Stimulated activated CD8-positive, alpha-beta memory T cell treated with anti-CD3 and anti-CD28 coated beads, Interleukin-7, amount 100 ng/mL, for 4 hours (primary cell): ENCODE measurements around the gene PDCD2L.
"Not testable (repeated sequence)": the region's sequence is repeated elsewhere in the genome, so short reads cannot be mapped to it uniquely, and the experiment has no call there.

Experiments used
- DNase-seq, 2 donors: peaks; one replicate each; pipeline ENCODE4 v3.0.0-alpha.2; 2020; ENCODE audit warnings: low read depth in 2 of 2

The PDCD2L gene

GRCh38 chr19:34373601-34374288 is 30.5 kb upstream of the PDCD2L start:
- no peak for DNase-seq

- DNase-seq = no peak
These were observed 28.6 kb upstream of the PDCD2L start for GRCh38 chr19:34375598-34375997.

GRCh38 chr19:34380639-34381241 is 23.5 kb upstream of the PDCD2L start:
- DNase-seq = no peak

GRCh38 chr19:34381399-34382251 is 22.6 kb upstream of the PDCD2L start:
- no peak for DNase-seq

- no peak for DNase-seq
These were observed 21.7 kb upstream of the PDCD2L start for GRCh38 chr19:34382471-34382870.

- DNase-seq = no peak
These were observed 20.6 kb upstream of the PDCD2L start for GRCh38 chr19:34383599-34383998.

- no peak for DNase-seq
These were observed 17.4 kb upstream of the PDCD2L start for GRCh38 chr19:34386645-34387445.

- no peak for DNase-seq
These were observed 16.8 kb upstream of the PDCD2L start for GRCh38 chr19:34387446-34387810.

- not testable (repeated sequence) for DNase-seq
These were observed 15.5 kb upstream of the PDCD2L start for GRCh38 chr19:34388745-34389144.

- DNase-seq = no peak
These were observed 12.4 kb upstream of the PDCD2L start for GRCh38 chr19:34391813-34392212.

GRCh38 chr19:34393031-34393430 is 11.2 kb upstream of the PDCD2L start:
- DNase-seq = no peak

- no peak for DNase-seq
These were observed 10.6 kb upstream of the PDCD2L start for GRCh38 chr19:34393629-34394028.

GRCh38 chr19:34397853-34398252 is 6.3 kb upstream of the PDCD2L start:
- no peak for DNase-seq

- DNase-seq = no peak
These were observed 4.3 kb upstream of the PDCD2L start for GRCh38 chr19:34399886-34400285.

- DNase-seq = not testable (repeated sequence)
These were observed 3.4 kb upstream of the PDCD2L start for GRCh38 chr19:34400844-34401243.

- no peak for DNase-seq
These were observed 2.1 kb upstream of the PDCD2L start for GRCh38 chr19:34402074-34402600.

- DNase-seq = no peak
These were observed 453 bp upstream of the PDCD2L start for GRCh38 chr19:34403784-34404108.

- no peak for DNase-seq
These were observed 1.9 kb downstream of the PDCD2L start for GRCh38 chr19:34405892-34406660.

GRCh38 chr19:34408411-34408810 is 4.2 kb downstream of the PDCD2L start:
- DNase-seq = no peak

- no peak for DNase-seq
These were observed 5.3 kb downstream of the PDCD2L start for GRCh38 chr19:34409189-34410164.
